Sigmoid colon (tissue), 3 donors: ENCODE data around the gene RHOU.

Source experiments
- POLR2A ChIP-seq, 2 donors: fragments of 450-650 bp; IDR thresholded peaks; one replicate each; pipeline ENCODE4 v1.6.1; 2016; ENCODE audit warnings: antibody characterized with exemption in 2 of 2, mild to moderate bottlenecking in 2 of 2, moderate library complexity in 2 of 2
- TF ChIP-seq, protein P1 (sequence below), 4 experiments: fragments of 450-650 bp in 3 of 4; fragments of 200-600 bp in 1 of 4; IDR thresholded peaks; one replicate each; pipeline ENCODE4 v1.5.1; 2016 to 2019; ENCODE audit warnings: antibody characterized with exemption in 4 of 4, mild to moderate bottlenecking in 3 of 4, moderate library complexity in 2 of 4

DNA sequence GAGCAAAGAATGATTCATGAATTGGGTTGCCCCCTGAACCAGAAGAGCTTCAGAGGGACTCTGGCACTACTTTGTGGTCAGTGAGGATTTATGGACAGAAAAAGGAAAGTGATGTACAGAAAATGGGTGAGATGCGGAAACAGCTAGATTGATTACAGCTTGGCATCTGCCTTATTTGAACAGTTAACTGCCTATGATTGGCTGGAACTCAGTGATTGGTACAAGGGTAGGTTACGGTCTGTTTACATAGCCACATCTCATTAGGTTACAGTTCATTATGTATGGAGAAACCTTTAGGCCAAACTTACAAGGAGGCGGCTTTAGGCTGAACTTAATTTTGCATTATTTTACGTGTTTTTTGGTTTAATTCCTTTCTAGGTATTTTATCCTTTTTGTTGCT, 29.0 kb upstream of the RHOU start:
- TF ChIP-seq, protein P1, sequence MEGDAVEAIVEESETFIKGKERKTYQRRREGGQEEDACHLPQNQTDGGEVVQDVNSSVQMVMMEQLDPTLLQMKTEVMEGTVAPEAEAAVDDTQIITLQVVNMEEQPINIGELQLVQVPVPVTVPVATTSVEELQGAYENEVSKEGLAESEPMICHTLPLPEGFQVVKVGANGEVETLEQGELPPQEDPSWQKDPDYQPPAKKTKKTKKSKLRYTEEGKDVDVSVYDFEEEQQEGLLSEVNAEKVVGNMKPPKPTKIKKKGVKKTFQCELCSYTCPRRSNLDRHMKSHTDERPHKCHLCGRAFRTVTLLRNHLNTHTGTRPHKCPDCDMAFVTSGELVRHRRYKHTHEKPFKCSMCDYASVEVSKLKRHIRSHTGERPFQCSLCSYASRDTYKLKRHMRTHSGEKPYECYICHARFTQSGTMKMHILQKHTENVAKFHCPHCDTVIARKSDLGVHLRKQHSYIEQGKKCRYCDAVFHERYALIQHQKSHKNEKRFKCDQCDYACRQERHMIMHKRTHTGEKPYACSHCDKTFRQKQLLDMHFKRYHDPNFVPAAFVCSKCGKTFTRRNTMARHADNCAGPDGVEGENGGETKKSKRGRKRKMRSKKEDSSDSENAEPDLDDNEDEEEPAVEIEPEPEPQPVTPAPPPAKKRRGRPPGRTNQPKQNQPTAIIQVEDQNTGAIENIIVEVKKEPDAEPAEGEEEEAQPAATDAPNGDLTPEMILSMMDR (IDR thresholded peaks at IDR 0.05) = no peak
- TF ChIP-seq POLR2A (IDR thresholded peaks at IDR 0.05) = no peak
